Measurements from ENCODE around the gene RAC3.

Gene RAC3

GRCh38 chr17:82058230-82058854, 26.9 kb downstream of the RAC3 start:
- TF ChIP-seq CTCF (IDR thresholded peaks at IDR 0.05; ENCODE audit: extremely low read depth, missing control alignments) = no peak
- DNase-seq (ENCODE audit: low spot score) = no peak

GRCh38 chr17:82058855-82059249, 27.4 kb downstream of the RAC3 start:
- no peak for TF ChIP-seq CTCF (IDR thresholded peaks at IDR 0.05; ENCODE audit: extremely low read depth, missing control alignments)
- DNase-seq (ENCODE audit: low spot score) = no peak

- no peak for TF ChIP-seq CTCF (IDR thresholded peaks at IDR 0.05; ENCODE audit: extremely low read depth, missing control alignments)
- DNase-seq (ENCODE audit: low spot score) = no peak
Measured at GRCh38 chr17:82059272-82060000, 28.0 kb downstream of the RAC3 start.

GRCh38 chr17:82060001-82060380, 28.5 kb downstream of the RAC3 start:
- DNase-seq (ENCODE audit: low spot score) = no peak
- TF ChIP-seq CTCF (IDR thresholded peaks at IDR 0.05; ENCODE audit: extremely low read depth, missing control alignments) = no peak

GRCh38 chr17:82060614-82061013, 29.1 kb downstream of the RAC3 start:
- no peak for DNase-seq (ENCODE audit: low spot score)
- TF ChIP-seq CTCF (IDR thresholded peaks at IDR 0.05; ENCODE audit: extremely low read depth, missing control alignments) = no peak

GRCh38 chr17:82061047-82061925, 29.8 kb downstream of the RAC3 start:
- no peak for DNase-seq (ENCODE audit: low spot score)
- TF ChIP-seq CTCF (IDR thresholded peaks at IDR 0.05; ENCODE audit: extremely low read depth, missing control alignments) = no peak

Measured in GM20000 (cell line).